Heart left ventricle (tissue), 13 donors: Measurements from ENCODE around the gene C1QA.

Experiments
- POLR2A ChIP-seq, 2 donors: fragments of 450-650 bp; IDR thresholded peaks; one replicate each; pipeline ENCODE4 v1.6.1; 2017; ENCODE audit warnings: antibody characterized with exemption in 2 of 2, mild to moderate bottlenecking in 2 of 2, moderate library complexity in 2 of 2
- TF ChIP-seq, protein P1 (sequence below), 12 donors: fragments of 200-600 bp; sonication (generic) in 4 of 12; IDR thresholded peaks; one replicate each; pipeline versions ENCODE4 v1.5.0 to v1.8.0; 2018 to 2022; ENCODE audit warnings: antibody characterized with exemption in 12 of 12, mild to moderate bottlenecking in 5 of 12
- donor health status: ischemic (EF 13 %, LVEDD 7.1; RV severe dilation, severe dysfunction).
- donor health status: DM: no; HTN: yes; CAD: no.
- donor health status: DM: no; HTN: no; CAD: no.
- donor health status: ischemic (EF 25% LVEDD 6.9; RV normal size, moderate dysfunction).
- donor health status: ischemic (EF 25% LVEDD 5.7; RV mildly dilated, moderate dysfunction).
- donor health status: ischemic (EF 35%, LVEDD 5.7; RV mildly dilated, moderate dysfunction).
- donor health status: nonischemic (EF 11% LVEDD 7.7; RV severe dilation, severe dysfunction).
- donor health status: DM: yes; HTN: yes; CAD: no.
- donor health status: PGD.
- donor health status: ischemic (EF 29% LVEDD 5.4; RV normal size, mild dysfunction).
- donor health status: nonischemic (EF 23%, LVEDD 6.1; RV moderate dilation, normal function).

DNA sequence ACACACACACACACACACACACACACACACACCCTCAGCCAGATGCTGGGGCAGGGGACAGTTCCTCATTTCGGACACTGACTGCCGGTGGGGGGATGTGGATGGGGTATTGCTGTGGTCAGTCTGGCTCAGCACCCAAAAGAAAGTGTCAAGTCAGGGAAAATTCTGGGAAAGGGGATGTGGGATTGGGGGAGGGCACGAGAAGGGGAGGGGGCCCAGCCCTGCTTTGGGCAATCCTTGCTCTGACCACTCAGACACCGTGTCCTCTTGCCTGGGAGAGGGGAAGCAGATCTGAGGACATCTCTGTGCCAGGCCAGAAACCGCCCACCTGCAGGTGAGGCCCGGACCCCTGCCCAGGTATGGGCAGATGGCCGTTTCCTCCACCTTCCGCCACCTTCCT lies 7.0 kb downstream of the C1QA start, which contains the start of gene C1QC:
- no peak for TF ChIP-seq POLR2A (IDR thresholded peaks at IDR 0.05)
- TF ChIP-seq, protein P1, sequence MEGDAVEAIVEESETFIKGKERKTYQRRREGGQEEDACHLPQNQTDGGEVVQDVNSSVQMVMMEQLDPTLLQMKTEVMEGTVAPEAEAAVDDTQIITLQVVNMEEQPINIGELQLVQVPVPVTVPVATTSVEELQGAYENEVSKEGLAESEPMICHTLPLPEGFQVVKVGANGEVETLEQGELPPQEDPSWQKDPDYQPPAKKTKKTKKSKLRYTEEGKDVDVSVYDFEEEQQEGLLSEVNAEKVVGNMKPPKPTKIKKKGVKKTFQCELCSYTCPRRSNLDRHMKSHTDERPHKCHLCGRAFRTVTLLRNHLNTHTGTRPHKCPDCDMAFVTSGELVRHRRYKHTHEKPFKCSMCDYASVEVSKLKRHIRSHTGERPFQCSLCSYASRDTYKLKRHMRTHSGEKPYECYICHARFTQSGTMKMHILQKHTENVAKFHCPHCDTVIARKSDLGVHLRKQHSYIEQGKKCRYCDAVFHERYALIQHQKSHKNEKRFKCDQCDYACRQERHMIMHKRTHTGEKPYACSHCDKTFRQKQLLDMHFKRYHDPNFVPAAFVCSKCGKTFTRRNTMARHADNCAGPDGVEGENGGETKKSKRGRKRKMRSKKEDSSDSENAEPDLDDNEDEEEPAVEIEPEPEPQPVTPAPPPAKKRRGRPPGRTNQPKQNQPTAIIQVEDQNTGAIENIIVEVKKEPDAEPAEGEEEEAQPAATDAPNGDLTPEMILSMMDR (IDR thresholded peaks at IDR 0.05), result no peak
